GM19023 (cell line): Measurements from ENCODE around the gene ST6GAL1.

Experiments
- ATAC-seq: cut with Tn5 transposase; IDR thresholded peaks from one replicate; pipeline ENCODE4 v1.9.1; 2021; ENCODE audit warnings: mild to moderate bottlenecking, moderate library complexity; ENCODE audit not compliant: unreplicated experiment

Gene ST6GAL1

DNA sequence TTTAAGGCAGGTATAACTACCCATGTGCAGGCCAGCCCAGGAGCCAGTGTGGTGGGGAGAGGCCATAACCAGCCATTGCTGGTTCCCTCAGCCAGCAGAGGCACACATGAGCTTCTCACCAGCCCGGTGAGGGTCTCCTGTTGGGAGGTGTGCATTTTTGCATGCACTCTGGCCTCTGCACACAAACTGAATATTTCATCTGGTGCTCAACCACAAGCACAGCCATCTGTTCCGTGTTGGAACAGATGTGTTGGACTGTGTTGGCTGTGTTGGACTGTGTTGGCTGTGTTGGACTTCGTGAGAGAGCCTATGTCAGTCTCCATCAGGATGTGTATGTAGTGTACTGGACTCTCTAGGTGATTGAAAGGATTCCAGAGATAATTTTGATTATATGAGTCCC is 141.8 kb downstream of the ST6GAL1 start:
- ATAC-seq, result no peak

DNA sequence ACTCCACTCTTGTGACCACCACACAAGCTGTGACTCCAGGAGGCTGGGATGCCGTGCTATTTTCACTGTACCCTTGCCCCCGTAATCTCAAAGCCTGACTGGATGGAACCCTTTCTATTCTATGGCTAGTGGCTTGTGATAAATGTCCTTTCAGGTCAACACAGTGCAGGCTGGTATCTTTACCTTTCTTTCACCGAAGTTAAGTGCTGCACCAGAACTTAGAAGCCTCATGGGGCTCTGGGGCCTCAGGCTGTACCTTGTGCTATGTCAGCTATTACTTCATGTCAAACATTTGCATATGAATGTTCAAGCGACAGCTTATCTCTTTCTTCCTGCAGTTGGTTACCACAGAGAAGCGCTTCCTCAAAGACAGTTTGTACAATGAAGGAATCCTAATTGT is 142.2 kb downstream of the ST6GAL1 start:
- no peak for ATAC-seq

DNA sequence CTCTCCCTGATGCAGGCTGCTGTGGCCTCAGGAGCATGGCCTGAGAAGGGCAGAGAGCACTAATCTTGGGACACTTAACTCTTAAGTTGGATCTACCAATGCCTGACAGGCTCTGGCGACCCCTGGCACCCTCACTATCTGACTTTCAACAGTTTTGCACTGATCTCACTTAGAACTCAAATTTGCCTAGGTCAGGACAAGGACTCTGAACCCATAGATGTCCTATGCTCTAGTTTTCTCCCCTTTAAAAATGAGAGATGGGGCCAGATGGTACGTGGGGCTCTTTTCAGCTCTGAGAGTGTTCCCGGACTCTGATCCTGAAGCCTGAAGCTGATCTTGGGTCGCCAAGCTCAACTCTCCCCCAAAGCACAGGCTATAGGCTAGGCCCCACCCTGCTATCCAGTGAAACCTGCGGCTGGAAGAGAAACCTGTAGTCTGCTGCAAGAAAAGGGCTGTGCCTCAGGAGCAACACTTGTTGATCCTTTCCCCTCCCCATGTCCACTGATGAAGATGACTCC is 143.3 kb downstream of the ST6GAL1 start:
- no peak for ATAC-seq

DNA sequence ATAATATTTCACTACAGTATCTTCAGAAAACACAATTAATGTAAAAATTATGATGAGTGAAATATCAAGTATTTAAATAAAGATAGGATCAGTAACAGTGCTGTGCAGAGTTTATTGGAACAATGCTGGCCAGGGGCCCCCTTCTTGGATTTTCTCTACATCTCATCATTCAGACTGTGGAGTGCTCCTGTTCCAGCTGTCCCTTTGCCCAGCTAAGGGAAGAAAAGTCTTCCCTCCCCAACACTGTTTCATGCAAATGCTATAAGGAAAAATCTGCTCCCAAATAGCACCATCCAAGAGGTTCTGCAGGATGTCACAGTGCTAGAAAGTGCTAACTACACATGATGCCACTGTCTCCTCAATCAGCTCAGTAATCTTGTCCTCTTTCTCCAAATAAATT is 144.5 kb downstream of the ST6GAL1 start:
- ATAC-seq, result no peak

GRCh38 chr3:187076297-187076696 is 146.0 kb downstream of the ST6GAL1 start:
- no peak for ATAC-seq

GRCh38 chr3:187077085-187077484 is 146.8 kb downstream of the ST6GAL1 start:
- ATAC-seq, result no peak

DNA sequence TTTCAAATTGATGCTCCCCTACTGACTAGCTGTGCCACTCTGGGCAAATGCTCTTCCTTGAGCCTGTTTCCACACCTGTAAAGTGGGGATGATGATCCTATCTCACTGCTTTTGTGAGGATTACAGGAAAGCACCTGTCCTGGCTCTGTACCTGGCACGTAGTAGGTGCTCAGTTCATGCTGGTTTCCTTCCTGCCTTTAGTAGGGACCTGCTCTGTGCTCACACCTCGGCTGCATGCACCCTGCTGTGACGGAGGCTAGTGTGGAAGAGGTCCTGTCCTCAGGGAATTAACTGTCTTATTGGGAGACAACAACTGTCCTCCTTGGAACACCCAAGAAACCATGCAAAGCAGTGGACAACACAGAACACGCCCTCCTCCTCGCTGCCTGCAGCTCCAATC is 147.2 kb downstream of the ST6GAL1 start:
- ATAC-seq, result no peak

GRCh38 chr3:187079090-187080022 is 149.0 kb downstream of the ST6GAL1 start:
- no peak for ATAC-seq

DNA sequence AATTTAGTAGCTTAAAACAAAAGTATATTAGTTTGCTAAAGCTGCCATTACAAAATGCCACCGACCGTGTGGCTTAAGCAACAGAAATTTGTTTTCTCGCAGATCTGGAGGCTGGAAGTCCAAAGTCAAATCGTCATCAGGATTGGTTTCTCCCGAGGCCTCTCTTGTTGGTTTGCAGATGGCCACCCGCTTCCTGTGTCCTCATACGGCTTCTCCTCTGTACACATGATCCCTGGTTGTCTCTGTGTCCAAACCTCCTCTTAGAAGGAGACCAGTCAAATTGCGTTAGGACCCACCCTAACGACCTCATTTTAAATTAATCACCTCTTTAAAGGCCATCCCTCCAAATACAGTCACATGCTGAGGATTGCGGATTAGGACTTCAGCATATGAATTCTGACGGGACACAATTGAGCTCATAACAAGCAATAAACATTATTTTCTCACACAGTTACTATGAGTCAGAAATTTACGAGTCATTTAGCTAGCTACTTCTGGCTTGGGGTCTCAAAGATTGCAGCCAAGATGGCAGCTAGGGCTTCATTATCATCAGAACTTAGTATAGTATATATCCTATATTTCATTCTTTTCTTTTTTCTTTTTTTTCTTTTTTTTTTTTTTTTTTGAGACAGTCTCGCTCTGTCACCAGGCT is 150.6 kb downstream of the ST6GAL1 start:
- no peak for ATAC-seq

GRCh38 chr3:187082758-187083375 is 152.5 kb downstream of the ST6GAL1 start:
- no peak for ATAC-seq

- ATAC-seq, result no peak
These were observed 153.8 kb downstream of the ST6GAL1 start for GRCh38 chr3:187084126-187084525.

DNA sequence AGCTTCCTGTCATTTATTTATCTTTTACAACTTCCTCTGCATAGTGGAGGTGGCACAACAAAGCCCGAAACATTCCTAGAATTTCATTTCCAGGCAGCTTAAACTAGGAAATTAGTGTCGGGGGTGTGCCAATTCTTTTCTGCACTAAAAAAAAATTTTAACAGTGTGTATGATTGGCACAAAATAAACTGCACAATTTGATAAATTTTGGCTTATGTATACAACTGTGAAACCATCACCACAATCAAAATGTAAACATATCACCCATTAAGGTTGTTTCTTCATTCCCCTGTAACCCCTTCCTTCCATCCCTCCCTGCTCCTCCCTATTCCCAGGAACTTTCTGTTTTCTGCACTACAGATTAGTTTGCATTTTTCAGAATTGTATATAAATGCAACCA is 154.3 kb downstream of the ST6GAL1 start:
- no peak for ATAC-seq

GRCh38 chr3:187085021-187085666 is 154.8 kb downstream of the ST6GAL1 start:
- no peak for ATAC-seq

DNA sequence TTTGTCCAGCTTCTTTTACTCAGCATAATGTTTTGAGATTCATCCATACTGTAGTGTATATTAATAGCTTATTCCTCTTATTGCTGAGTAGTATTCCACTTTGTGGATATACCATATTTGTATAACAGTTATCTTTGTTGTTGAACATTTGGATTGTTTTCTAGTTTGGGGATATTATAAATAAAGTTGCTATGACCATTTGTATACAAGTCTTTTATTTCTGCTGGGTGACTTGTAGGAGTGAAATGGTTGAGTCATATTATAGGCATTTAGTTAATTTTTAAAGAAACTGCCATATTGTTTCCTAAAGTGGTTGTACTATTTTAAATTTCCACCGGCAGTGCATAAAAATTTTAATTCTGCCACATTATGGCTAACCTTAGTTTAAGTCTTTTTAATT is 155.6 kb downstream of the ST6GAL1 start:
- no peak for ATAC-seq

GRCh38 chr3:187086831-187087230 is 156.5 kb downstream of the ST6GAL1 start:
- ATAC-seq, result no peak

DNA sequence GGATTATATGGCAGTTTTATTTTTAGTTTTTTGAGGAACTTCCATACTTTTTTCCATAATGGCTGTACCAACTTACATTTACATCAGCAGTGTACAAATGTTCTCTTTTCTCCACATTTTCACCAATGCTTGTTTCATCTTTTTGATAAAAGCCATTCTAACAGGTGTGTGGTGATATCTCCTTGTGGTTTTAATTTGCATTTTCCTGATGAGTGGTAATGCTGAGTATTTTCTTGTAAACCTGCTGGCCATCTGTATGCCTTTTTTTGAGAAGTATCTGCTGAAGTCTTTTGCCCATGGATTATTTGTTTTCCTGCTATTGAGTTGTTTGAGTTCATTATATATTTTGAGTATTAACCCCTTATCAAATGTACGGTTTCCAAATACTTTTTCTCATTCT is 158.4 kb downstream of the ST6GAL1 start:
- ATAC-seq, result no peak

GRCh38 chr3:187093320-187093719 is 163.0 kb downstream of the ST6GAL1 start:
- ATAC-seq, result no peak

- ATAC-seq, result no peak
These were observed 168.7 kb downstream of the ST6GAL1 start for GRCh38 chr3:187098923-187099512.

DNA sequence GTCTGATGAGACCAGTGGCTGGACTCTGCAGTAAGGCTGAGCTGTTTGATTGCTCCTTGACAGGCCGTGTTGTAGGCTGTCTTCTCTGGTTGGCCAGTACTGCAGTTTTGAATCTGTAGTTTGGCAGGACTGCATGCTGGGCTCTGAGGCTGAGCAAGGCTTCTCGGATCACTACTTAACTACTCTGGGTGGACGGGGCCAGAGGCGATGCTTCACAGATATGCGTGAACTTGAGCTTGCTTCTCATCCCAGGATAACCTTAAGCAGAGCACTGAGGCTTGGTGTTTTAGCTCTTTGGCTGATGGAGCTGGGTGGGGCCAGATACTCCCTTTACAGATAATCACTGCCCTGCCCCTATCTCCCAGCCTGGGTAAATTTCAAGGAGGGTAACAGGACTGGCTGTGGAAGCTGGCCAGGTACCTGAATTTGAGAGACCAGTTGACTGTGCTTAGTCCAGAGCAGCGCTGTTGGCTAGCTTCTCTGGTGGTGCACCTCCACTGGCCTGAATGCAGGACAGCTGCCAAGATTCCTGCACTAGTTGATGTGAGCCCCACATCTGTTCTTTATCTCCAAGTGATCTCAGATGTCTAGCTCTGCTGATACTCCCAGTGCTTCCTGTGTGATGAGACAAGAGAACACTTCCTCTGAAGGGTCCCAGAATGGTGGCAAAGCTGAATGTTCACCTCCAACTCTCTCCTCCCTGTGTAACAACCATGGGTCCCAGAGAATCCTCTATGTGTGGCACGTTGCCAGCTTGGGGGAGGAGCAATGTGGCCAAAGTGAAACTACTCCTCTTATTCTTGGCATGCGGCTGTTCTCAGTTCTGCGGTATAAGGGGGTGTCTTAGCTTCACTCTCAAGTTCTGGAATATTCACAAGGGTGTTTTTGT is 171.1 kb downstream of the ST6GAL1 start:
- no peak for ATAC-seq
